Glutamatergic neuron (in vitro differentiated cells): Measurements from ENCODE around the gene PNPLA2. TPM values are rescaled to one million over a fixed set of nuclear protein-coding genes. Genes with fewer than 3 reads are reported as not detected.

Experiments
- DNase-seq: peaks from one replicate; pipeline ENCODE4 v3.0.0; 2022
- H3K27ac Mint-ChIP-seq: one replicate; pipeline ENCODE4 v1.8.0; 2020; ENCODE audit warnings: mild to moderate bottlenecking, mixed read lengths, inconsistent platforms; ENCODE audit not compliant: unreplicated experiment
- H3K27me3 Mint-ChIP-seq: one replicate; pipeline ENCODE4 v1.8.0; 2020; ENCODE audit warnings: mild to moderate bottlenecking, moderate library complexity, mixed read lengths, inconsistent platforms; ENCODE audit not compliant: unreplicated experiment
- H3K36me3 Mint-ChIP-seq: one replicate; pipeline ENCODE4 v1.8.0; 2020; ENCODE audit warnings: mild to moderate bottlenecking, mixed read lengths, inconsistent platforms; ENCODE audit not compliant: unreplicated experiment
- H3K4me1 Mint-ChIP-seq: one replicate; pipeline ENCODE4 v1.8.0; 2020; ENCODE audit warnings: mild to moderate bottlenecking, low read depth, mixed read lengths, inconsistent platforms; ENCODE audit not compliant: unreplicated experiment
- H3K4me3 Mint-ChIP-seq: one replicate; pipeline ENCODE4 v1.8.0; 2020; ENCODE audit warnings: mild to moderate bottlenecking, mixed read lengths, inconsistent platforms; ENCODE audit not compliant: unreplicated experiment
- H3K9me3 Mint-ChIP-seq: one replicate; pipeline ENCODE4 v1.8.0; 2020; ENCODE audit warnings: mild to moderate bottlenecking, moderate library complexity, mixed read lengths, inconsistent platforms; ENCODE audit not compliant: unreplicated experiment
- total RNA-seq: library from RNA; stranded (reverse); fragmentation: NEBNext Ultra II Directional; extraction: Animal tissue kit (Norgen Biotek cat#: 25700); gene quantifications from one replicate; pipeline ENCODE4 v1.2.1, GENCODE V29; 2021; ENCODE audit not compliant: unreplicated experiment
- TF ChIP-seq, protein P1 (sequence below): fragments of 200-600 bp; sonication (generic); IDR thresholded peaks from one replicate; pipeline ENCODE4 v1.5.0; 2021; ENCODE audit not compliant: partially characterized antibody, unreplicated experiment

The PNPLA2 gene
- total RNA-seq, 1 donor from 2014 or later: 32.3 TPM

DNA sequence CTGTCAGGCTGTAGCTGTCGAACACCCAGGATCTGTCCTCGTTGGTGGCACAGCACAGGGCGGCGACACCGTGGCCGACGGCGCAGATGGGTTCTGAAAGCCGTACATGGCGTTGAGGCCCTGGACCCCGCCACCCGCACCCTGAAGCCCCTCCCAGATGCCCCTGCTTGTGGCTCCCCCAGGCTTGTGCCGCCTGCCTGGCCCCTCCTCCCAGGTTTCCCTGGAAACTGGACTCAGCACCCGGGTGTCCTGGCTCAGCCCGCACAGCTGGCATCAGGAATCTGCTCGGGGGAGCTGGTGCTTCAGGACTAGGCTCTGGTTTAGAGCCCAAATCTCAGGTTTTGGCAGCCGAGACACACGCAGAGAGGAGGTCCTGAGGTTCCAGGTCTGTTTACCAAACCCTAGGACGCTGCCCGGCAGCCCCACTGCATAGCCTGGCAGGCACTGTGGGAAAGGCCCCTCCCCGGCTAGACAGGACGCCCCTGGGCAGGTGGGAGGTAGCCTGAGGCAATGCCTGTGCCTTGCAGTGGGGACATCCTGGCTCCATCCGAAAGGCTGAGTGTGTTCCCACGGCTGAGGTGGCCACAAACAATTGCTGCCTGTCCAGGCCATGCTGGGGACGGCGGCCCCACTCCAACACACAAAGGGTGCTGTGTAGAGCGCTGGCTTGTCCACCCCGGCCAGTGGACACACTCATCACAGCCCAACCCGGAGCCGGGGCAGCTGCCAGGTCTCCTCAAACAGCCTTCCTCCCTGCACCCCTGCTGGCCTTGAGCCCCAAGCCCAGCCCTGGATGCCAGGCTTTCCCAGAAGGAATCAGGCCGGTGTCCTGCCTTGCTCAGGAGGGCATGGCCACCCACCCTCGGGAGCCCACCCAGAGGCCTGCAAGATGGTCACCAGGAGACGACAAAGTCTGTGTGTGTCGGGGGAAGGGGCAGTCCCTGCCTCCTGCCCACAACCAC lies 46.0 kb upstream of the PNPLA2 start:
- Mint-ChIP-seq H3K4me1 (peaks cover 11% of the 10 kb centered on the region), H3K27me3 (peaks cover 4% of the 10 kb centered on the region), H3K4me3 (no peak overlapping the region), H3K9me3 (peaks cover 7% of the 10 kb centered on the region), H3K27ac (no peak overlapping the region), H3K36me3 (no peaks in the 10 kb centered on the region)
- no peak for DNase-seq
- TF ChIP-seq, protein P1, sequence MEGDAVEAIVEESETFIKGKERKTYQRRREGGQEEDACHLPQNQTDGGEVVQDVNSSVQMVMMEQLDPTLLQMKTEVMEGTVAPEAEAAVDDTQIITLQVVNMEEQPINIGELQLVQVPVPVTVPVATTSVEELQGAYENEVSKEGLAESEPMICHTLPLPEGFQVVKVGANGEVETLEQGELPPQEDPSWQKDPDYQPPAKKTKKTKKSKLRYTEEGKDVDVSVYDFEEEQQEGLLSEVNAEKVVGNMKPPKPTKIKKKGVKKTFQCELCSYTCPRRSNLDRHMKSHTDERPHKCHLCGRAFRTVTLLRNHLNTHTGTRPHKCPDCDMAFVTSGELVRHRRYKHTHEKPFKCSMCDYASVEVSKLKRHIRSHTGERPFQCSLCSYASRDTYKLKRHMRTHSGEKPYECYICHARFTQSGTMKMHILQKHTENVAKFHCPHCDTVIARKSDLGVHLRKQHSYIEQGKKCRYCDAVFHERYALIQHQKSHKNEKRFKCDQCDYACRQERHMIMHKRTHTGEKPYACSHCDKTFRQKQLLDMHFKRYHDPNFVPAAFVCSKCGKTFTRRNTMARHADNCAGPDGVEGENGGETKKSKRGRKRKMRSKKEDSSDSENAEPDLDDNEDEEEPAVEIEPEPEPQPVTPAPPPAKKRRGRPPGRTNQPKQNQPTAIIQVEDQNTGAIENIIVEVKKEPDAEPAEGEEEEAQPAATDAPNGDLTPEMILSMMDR: no peak

DNA sequence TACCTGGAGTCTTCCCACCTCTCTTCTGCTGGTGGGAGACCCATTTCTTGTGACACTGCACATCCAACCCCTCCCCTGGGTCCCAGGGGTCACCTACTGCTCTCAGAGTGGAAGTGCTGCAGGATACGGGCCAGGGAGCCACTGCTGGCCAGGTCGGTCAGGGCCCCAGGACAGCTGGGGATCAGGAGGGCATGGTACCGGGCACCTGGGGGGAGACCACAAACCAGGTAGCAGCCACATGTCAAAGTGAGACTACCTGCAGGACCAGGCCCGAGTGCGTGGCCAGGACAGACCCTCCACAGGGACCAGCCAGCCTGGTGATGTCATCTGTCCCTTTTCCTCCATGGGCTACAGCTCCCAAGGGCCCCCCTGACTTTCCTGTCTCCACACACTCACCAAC lies 45.3 kb upstream of the PNPLA2 start:
- Mint-ChIP-seq H3K4me3 (no peak overlapping the region), H3K27ac (no peak overlapping the region)

DNA sequence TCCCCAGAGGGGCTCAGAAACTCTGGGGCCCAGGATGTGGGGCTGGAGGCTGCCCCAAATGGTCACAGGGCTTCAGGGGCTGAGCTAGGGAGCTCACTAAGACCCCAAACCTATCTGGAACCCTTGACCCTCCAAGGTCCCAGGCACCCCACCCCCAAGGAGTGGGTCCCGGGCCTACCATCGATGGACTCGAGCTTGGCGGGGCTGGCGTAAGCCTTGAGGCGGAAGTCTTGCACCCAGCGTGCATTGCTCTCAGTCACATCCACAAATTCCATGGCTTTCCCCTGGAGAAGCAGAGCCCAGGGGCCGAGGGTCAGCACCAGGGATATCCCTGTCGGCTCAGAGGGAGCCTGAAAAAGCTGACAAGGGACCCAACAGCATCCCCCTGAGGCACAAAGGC lies 44.9 kb upstream of the PNPLA2 start:
- no peak overlapping the region for H3K27ac Mint-ChIP-seq
- DNase-seq: peak; percentile 8
- no peaks in the 10 kb centered on the region for H3K36me3 Mint-ChIP-seq
- TF ChIP-seq, protein P1: no peak
- H3K27me3 Mint-ChIP-seq: peaks cover 4% of the 10 kb centered on the region
- H3K4me1 Mint-ChIP-seq: peaks cover 11% of the 10 kb centered on the region
- H3K4me3 Mint-ChIP-seq: no peak overlapping the region
- H3K9me3 Mint-ChIP-seq: peaks cover 8% of the 10 kb centered on the region

More for the DNA sequence above, 45.3 kb upstream of the PNPLA2 start:
- TF ChIP-seq, protein P1: no peak
- H3K36me3 Mint-ChIP-seq: no peaks in the 10 kb centered on the region
- H3K4me1 Mint-ChIP-seq: peaks cover 11% of the 10 kb centered on the region
- H3K27me3 Mint-ChIP-seq: peaks cover 4% of the 10 kb centered on the region
- DNase-seq: no peak
- peaks cover 7% of the 10 kb centered on the region for H3K9me3 Mint-ChIP-seq

DNA sequence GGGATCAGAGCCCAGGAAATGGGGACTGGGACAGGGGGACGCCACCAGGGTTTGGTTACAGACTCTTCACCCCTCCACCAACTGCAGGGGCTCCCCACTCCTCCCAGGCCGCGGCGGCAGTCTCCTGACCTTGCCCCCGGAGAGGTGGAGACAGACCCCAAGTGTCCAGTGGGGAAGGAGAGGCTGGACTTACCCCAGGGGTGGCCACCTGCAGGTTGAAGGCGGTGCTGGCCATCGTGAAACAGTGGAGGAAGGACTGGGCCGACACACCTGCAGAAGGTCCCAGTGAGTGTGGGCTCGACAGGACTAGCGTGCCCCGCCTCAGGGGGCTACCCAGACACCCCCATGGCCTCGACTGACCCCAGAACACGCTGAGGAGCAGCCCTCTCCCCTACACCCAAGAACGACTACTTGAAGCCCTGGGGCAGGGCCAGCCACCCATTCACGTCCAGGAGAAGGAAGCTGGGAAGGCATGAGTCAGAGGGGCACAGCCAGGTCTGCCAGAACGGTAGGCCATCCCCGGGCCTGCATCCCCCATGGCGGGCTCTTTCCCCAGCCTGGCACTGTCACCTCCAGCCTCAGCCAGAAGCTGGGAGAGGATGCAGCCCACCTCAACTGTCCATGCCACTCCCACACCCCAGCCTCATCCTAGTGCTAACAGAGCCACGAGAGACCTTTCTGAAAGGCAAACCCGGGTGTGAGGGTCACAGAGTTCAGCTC lies 43.7 kb upstream of the PNPLA2 start:
- peak; percentile 9 for DNase-seq
- Mint-ChIP-seq H3K27ac (no peak overlapping the region), H3K36me3 (no peaks in the 10 kb centered on the region), H3K4me3 (peak overlapping the region; percentile 90), H3K27me3 (peaks cover 4% of the 10 kb centered on the region), H3K9me3 (peaks cover 8% of the 10 kb centered on the region), H3K4me1 (peaks cover 11% of the 10 kb centered on the region)
- TF ChIP-seq, protein P1: no peak

DNA sequence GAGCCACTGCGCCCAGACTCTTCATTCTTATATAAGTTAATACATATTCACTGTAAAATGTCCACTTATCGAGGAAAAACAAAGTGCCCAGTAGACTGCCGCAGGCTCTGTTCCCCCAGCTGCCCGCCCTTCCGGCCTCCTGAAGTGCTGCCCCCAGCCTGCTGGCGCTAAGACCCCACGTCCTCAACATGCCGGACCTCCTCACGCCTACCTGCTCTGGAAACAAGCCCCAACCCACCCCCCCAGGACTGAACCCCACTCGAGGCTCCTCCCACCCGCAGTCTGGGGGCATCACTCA lies 42.5 kb upstream of the PNPLA2 start:
- H3K9me3 Mint-ChIP-seq: peaks cover 8% of the 10 kb centered on the region
- DNase-seq: no peak
- peak overlapping the region; percentile 90 for H3K4me3 Mint-ChIP-seq
- TF ChIP-seq, protein P1: no peak
- peaks cover 11% of the 10 kb centered on the region for H3K4me1 Mint-ChIP-seq
- H3K27ac Mint-ChIP-seq: peak overlapping the region; percentile 92
- no peaks in the 10 kb centered on the region for H3K36me3 Mint-ChIP-seq
- peaks cover 4% of the 10 kb centered on the region for H3K27me3 Mint-ChIP-seq
